GM12878 (cell line): ENCODE measurements around the gene LBR. TPM values are rescaled to one million over a fixed set of nuclear protein-coding genes. Genes with fewer than 3 reads are reported as not detected.

Experiments used
- ATAC-seq: fragments of 200-7000 bp; cut with Tn5 transposase; 3 replicates; pipeline ENCODE4 v1.9.1; 2020; ENCODE audit warnings: mild to moderate bottlenecking, moderate library complexity
- BruUV-seq: library from RNA; stranded (reverse); fragments of 400-500 nt; replicated peaks from 2 replicates; lab custom pipeline; 2021; lab: Mats Ljungman, UMichigan
- CTCF ChIA-PET: fragments of 300-600 bp; sonication (Branson Sonifier 250); formaldehyde crosslinking; extraction: SDS; loops from one replicate; lab custom pipeline; 2021; ENCODE audit warnings: inconsistent platforms; lab: Yijun Ruan, JAX
- POLR2A ChIA-PET: fragments of 350-600 bp; formaldehyde crosslinking; extraction: SDS; loops from one replicate; lab custom pipeline; 2021; ENCODE audit warnings: inconsistent platforms; lab: Charles Lee
- RAD21 ChIA-PET: fragments of 300-600 bp; sonication (Branson Sonifier 250); formaldehyde crosslinking; loops from one replicate; lab custom pipeline; 2023; ENCODE audit warnings: antibody characterized with exemption; ENCODE audit not compliant: unreplicated experiment; lab: Charles Lee
- SMC1A ChIA-PET: fragments of 300-600 bp; sonication (Branson Sonifier 250); formaldehyde crosslinking; loops from one replicate; lab custom pipeline; 2023; ENCODE audit not compliant: unreplicated experiment, uncharacterized antibody; lab: Charles Lee
- DNase-seq: peaks from one replicate; pipeline ENCODE4 v3.0.0-alpha.2; 2011; ENCODE audit warnings: low read depth, low spot score
- FAIRE-seq: peaks from 3 replicates; lab custom pipeline; 2011; peaks lifted over from hg19 to GRCh38; lab: Jason Lieb, UNC
- H2AFZ ChIP-seq: 2 replicates; pipeline ENCODE4 v1.6.0; 2011; ENCODE audit warnings: low read depth, low read length, control low read depth; ENCODE audit not compliant: control insufficient read depth
- H3K27ac ChIP-seq: 2 replicates; pipeline ENCODE4 v1.5.1; 2011; ENCODE audit warnings: control low read depth; ENCODE audit not compliant: control insufficient read depth, insufficient read depth
- H3K27me3 ChIP-seq, 2 experiments: replicated peaks in 1 of 2; 2 replicates each; pipeline versions ENCODE4 v1.6.0 to v1.6.1; 2011; ENCODE audit warnings: low read length in 1 of 2; ENCODE audit not compliant: control insufficient read depth in 2 of 2, insufficient read depth in 2 of 2
- H3K36me3 ChIP-seq, 2 experiments: 2 replicates each; pipeline ENCODE4 v1.5.1; 2011; ENCODE audit warnings: low read length in 1 of 2; ENCODE audit not compliant: control insufficient read depth in 2 of 2, insufficient read depth in 2 of 2
- H3K4me1 ChIP-seq: 2 replicates; pipeline ENCODE4 v1.6.1; 2011; ENCODE audit warnings: mild to moderate bottlenecking, low read length, moderate library complexity, mixed read lengths; ENCODE audit not compliant: control insufficient read depth, insufficient read depth
- H3K4me2 ChIP-seq: 2 replicates; pipeline ENCODE4 v1.6.0; 2011; ENCODE audit warnings: control low read depth; ENCODE audit not compliant: control insufficient read depth, insufficient read depth
- H3K4me3 ChIP-seq: fragments of 200-600 bp; sonication (generic); 2 replicates; pipeline ENCODE4 v1.5.1; 2016
- H3K79me2 ChIP-seq: 2 replicates; pipeline ENCODE4 v1.6.0; 2011; ENCODE audit warnings: low read length; ENCODE audit not compliant: control insufficient read depth, insufficient read depth
- H3K9ac ChIP-seq: 2 replicates; pipeline ENCODE4 v1.8.0; 2011; ENCODE audit warnings: low read length, control low read depth, mixed read lengths; ENCODE audit not compliant: control insufficient read depth, insufficient read depth
- H3K9me3 ChIP-seq: replicated peaks from 3 replicates; pipeline ENCODE4 v1.5.1; 2011; ENCODE audit warnings: mild to moderate bottlenecking, low read length; ENCODE audit not compliant: control insufficient read depth, insufficient read depth
- H4K20me1 ChIP-seq: 2 replicates; pipeline ENCODE4 v1.6.0; 2011; ENCODE audit not compliant: control insufficient read depth, insufficient read depth
- ATF7 ChIP-seq: fragments of 450-650 bp; IDR thresholded peaks from 2 replicates; pipeline ENCODE4 v1.6.1; 2016; ENCODE audit warnings: low read depth, mild to moderate bottlenecking
- CHD1 ChIP-seq: IDR thresholded peaks from 2 replicates; pipeline ENCODE4 v1.6.1; 2012; ENCODE audit warnings: low read depth, low read length, improper control_type of control experiment
- DPF2 ChIP-seq: fragments of 450-650 bp; IDR thresholded peaks from 2 replicates; pipeline ENCODE4 v1.6.1; 2017; ENCODE audit warnings: mild to moderate bottlenecking
- IRF5 ChIP-seq: fragments of 450-650 bp; IDR thresholded peaks from 2 replicates; pipeline ENCODE4 v1.6.1; 2017; ENCODE audit warnings: borderline replicate concordance
- JUNB ChIP-seq: IDR thresholded peaks from 2 replicates; pipeline ENCODE4 v1.6.1; 2016; ENCODE audit warnings: antibody characterized with exemption, mild to moderate bottlenecking
- NR2C2 ChIP-seq: IDR thresholded peaks from 2 replicates; pipeline ENCODE4 v1.6.1; 2011; ENCODE audit warnings: borderline replicate concordance, low read depth; ENCODE audit not compliant: control insufficient read depth, insufficient read length
- PRDM15 ChIP-seq: fragments of 450-650 bp; formaldehyde crosslinking; IDR thresholded peaks from 2 replicates; pipeline ENCODE4 v1.4.0; 2020; ENCODE audit warnings: mild to moderate bottlenecking, moderate library complexity
- RUNX3 ChIP-seq: IDR thresholded peaks from 2 replicates; pipeline ENCODE4 v1.6.1; 2012; ENCODE audit warnings: low read length, inconsistent platforms
- SIN3A ChIP-seq: IDR thresholded peaks from 2 replicates; pipeline ENCODE4 v1.6.1; 2012; ENCODE audit warnings: low read depth, low read length, improper control_type of control experiment
- WGBS: methylation state at CpG from one replicate; pipeline ENCODE4 v1.1.6; 2016; ENCODE audit warnings: low lambda C conversion rate; ENCODE audit not compliant: insufficient replicate concordance, insufficient coverage; ENCODE audit errors: missing lambda C conversion rate; 5-methylcytosine and 5-hydroxymethylcytosine counted together
- in situ Hi-C: fragments of 300-500 bp; cut with MboI; formaldehyde crosslinking; loops from 9 replicates; pipeline ENCODE4 v1.14.3; 2018; ENCODE audit warnings: mixed read lengths
- intact Hi-C: fragments of 100-400 bp; cut with micrococcal nuclease; formaldehyde crosslinking; loops from one replicate; pipeline ENCODE4 v1.14.2; 2022; ENCODE audit not compliant: unreplicated experiment
- polyA plus RNA-seq, 11 experiments: library from polyadenylated mRNA; depleted of rRNA in 4 of 11; unstranded in 6 of 11; stranded (reverse) in 5 of 11; fragments of >200 nt; fragmentation: Nextera tagmentation in 4 of 11; fragmentation: Illumina TruSeq in 1 of 11; extraction: Ambion mirVana in 4 of 11; extraction: Trizol in 1 of 11; gene quantifications; 1 replicate in 1 of 11; 2 replicates in 10 of 11; pipeline versions ENCODE4 v1.2.1 to v1.2.3, GENCODE V29; 2011 to 2016; ENCODE audit warnings: inconsistent platforms in 2 of 11, missing spikeins in 2 of 11, low read depth in 1 of 11
- total RNA-seq, 4 experiments: library from RNA; depleted of rRNA in 3 of 4; stranded (reverse); fragments of >200 nt in 3 of 4; fragmentation: Illumina TruSeq in 1 of 4; extraction: Trizol in 1 of 4; gene quantifications; 2 replicates each; pipeline versions ENCODE4 v1.2.1 to v1.2.3, GENCODE V29; 2013 to 2021
- TF ChIP-seq, protein P1 (sequence below): fragments of 450-650 bp; conservative IDR thresholded peaks from 2 replicates; pipeline ENCODE4 v1.6.1; 2017; ENCODE audit warnings: mild to moderate bottlenecking, moderate library complexity

LBR gene
- total and polyA plus RNA-seq, 10 of the 15 experiments (the other 5 are each of a cell fraction or from before 2014, with no cell fraction given), result 81.8 to 178 (median 114) TPM

DNA sequence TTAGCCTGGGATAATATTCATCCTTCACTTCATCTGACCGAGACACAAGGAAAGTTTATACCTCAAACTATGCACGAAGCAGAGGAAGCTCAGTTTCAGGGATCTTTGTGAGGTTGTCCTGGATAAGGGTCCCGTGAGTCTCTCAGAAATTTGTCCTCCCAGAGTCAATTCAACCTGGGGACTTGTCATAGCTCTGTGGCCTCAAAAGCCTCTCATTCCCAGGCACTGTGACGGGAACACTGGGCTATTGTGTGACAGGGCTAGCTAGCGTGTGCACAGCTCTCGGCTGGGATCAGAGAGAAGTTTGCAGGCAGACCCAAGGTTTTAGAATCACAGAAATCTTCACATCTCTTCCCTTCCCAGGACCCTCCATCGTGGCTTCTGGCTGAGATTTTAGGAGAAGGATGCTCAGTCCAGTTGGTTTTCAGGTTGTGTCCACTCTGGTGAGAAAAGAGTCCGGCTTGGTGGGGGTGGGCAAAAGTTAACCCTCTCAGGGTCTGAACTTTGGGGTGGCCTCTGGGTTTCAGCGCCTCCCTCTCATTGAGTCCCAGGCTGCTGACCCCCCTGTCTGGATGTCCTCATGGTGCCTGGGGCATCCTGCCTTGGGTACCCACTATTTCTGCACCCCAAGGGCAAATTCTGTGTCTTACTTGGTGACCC is 20.4 kb upstream of the LBR start:
- H3K27ac ChIP-seq, result no peak overlapping the region
- intact Hi-C loops (no loop called here), in situ Hi-C loops (no loop called here)
- no peaks in the 10 kb centered on the region for H3K79me2 ChIP-seq
- DNase-seq, result no peak
- no TSS peak for BruUV-seq
- no peaks in the 10 kb centered on the region for H4K20me1 ChIP-seq
- no peaks in the 10 kb centered on the region; a peak in 1 of 4 replicates for H3K27me3 ChIP-seq
- no peaks in the 10 kb centered on the region for H3K36me3 ChIP-seq
- H3K4me1 ChIP-seq, result peaks cover 18% of the 10 kb centered on the region
- SMC1A ChIA-PET, result no interaction called here
- H2AFZ ChIP-seq, result no peak overlapping the region
- H3K4me2 ChIP-seq, result no peak overlapping the region
- TF ChIP-seq SIN3A (no peak), RUNX3 (no peak), DPF2 (no peak), PRDM15 (CRISPR knock-in tag) (no peak), IRF5 (no peak), CHD1 (no peak), NR2C2 (no peak), ATF7 (no peak), JUNB (no peak)
- TF ChIP-seq, protein P1, sequence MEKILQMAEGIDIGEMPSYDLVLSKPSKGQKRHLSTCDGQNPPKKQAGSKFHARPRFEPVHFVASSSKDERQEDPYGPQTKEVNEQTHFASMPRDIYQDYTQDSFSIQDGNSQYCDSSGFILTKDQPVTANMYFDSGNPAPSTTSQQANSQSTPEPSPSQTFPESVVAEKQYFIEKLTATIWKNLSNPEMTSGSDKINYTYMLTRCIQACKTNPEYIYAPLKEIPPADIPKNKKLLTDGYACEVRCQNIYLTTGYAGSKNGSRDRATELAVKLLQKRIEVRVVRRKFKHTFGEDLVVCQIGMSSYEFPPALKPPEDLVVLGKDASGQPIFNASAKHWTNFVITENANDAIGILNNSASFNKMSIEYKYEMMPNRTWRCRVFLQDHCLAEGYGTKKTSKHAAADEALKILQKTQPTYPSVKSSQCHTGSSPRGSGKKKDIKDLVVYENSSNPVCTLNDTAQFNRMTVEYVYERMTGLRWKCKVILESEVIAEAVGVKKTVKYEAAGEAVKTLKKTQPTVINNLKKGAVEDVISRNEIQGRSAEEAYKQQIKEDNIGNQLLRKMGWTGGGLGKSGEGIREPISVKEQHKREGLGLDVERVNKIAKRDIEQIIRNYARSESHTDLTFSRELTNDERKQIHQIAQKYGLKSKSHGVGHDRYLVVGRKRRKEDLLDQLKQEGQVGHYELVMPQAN, result no peak
- no peak for ATAC-seq
- 74% methylated on average over 9 of the region's 9 CpGs for WGBS
- RAD21 ChIA-PET, result no interaction called here
- H3K9ac ChIP-seq, result no peak overlapping the region
- CTCF ChIA-PET, result interaction anchor here (1.3 kb wide), 2 partner anchors 23 to 32 kb away, joined by 3 read pairs; no protein-coding TSS in a partner anchor
- H3K4me3 ChIP-seq, result no peak overlapping the region
- no peak for FAIRE-seq
- H3K9me3 ChIP-seq, result no peaks in the 10 kb centered on the region; the same call in 2 of the 3 replicates
- POLR2A ChIA-PET, result interaction anchor here (1.1 kb wide), 1 partner anchor 15 kb away, joined by 3 read pairs; no protein-coding TSS in a partner anchor
